Activated CD4-positive, alpha-beta T cell treated with anti-CD3 and anti-CD28 coated beads, Interleukin-2, Interleukin-6, amounts not matched to agents 100 ng/mL and 50 ng/mL, durations not matched to agents 16 hours and 8 hours (primary cell): ENCODE data around the gene LPAR2.
A peak's percentile ranks its signal among the peaks of the same experiment; 100 is the strongest.

Source experiments
- DNase-seq: peaks from one replicate; pipeline ENCODE4 v3.0.0-alpha.2; 2020

Gene LPAR2

DNA sequence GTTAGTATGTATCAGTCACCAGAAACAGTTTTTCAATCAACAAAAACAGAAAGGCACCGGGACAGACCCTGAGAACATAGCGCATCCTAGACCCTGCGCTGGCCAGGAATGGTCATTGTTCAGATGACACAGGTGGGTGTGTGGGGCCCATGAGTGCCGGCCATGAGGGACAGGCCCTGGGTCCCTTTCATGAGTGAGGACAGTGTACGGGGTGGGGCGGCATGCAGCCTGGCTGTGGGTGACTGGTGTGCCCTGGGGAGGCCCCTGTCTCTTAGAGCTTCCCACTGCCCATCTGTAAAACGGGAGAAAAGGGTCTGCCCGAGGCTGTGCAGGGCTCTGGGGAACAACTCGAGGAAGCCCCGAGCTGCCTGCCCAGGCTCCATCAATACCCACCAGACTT is 35.3 kb downstream of the LPAR2 start:
- DNase-seq = no peak

DNA sequence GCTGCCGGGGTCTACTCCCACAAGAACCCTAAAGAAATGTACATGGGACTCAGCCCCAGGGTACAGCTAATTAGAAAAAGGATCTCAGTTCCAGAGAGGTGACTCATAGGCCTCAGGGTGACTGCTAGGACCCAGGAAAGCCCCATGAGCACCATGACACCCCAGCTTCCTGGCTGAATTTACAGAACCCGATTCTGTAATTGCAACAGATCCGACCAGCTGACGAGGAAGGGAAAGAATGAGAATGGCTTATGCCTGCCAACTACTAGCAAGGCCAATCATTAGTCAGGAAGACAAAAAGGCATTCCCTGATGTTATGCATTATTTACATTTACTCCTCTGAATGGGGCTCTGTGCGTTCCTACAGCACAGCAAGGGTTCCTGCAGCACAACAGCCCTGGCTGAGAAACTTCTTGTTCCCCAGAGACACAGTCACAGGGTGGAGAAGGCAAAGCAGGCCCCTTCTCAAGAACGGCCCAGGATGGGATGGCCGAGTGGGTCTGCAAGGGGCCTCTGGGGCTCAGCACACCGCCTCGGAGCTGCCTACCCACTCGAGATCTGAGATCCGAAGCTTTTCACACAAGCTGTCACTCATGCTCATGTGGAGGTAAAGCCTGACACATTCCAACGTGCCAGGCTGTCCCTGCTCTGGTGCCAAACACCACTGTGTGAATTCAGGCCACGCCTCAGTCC is 36.7 kb downstream of the LPAR2 start:
- DNase-seq = peak; percentile 91

DNA sequence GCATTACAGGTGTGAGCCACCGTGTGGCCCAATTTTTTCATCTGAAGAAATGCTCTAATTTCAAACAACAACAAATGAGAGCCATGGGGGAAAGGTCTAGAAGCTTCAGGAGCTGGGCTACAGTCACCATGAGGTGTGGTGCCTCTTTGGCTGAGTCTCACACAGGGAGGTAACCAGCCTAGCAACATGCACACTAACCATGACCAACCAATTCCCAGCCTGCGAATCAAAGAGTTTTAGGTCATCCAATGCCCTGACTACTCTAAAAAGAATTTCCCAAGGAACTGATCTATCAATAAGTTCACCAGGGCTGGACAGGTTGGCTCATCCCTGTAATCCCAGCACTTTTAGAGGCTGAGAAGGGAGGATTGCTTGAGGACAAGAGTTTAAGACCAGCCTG is 39.5 kb downstream of the LPAR2 start:
- no peak for DNase-seq

GRCh38 chr19:19587771-19588170 is 40.2 kb downstream of the LPAR2 start:
- no peak for DNase-seq

DNA sequence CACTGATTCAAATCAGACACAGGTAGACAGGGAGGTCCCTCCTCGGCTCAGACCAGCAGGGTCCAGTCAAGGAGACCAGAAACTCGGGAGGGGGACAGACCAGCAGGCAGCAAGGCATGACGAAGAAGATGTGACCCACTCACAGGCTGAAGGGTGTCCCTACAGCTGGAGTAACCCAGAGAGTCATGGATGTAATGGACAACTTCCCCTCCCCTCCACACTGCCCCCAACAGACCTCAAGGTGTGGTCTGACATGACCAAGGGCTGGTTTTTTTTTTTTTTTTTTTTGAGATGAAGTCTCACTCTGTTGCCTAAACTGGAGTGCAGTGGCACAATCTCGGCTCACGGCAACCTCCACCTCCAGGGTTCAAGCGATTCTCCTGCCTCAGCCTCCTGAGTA is 43.7 kb downstream of the LPAR2 start:
- DNase-seq = no peak

DNA sequence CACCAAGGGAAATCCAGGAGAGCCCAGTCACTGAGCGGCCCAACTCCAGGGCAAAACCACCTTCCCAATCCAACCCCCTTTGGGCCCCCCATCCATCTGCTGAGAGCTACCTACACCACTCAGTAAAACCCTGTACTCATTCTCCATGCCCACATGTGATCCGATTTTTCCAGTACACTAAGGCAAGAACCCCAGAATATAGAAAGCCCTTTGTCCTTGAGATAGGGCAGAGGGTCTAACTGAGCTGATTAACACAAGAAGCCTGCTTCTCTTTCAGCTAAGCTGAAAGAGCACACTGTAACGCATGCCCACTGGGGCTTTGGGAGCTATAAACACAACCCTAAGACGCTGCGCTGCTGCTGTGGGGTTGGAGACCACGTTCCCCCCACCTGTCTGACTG is 45.5 kb downstream of the LPAR2 start:
- no peak for DNase-seq

DNA sequence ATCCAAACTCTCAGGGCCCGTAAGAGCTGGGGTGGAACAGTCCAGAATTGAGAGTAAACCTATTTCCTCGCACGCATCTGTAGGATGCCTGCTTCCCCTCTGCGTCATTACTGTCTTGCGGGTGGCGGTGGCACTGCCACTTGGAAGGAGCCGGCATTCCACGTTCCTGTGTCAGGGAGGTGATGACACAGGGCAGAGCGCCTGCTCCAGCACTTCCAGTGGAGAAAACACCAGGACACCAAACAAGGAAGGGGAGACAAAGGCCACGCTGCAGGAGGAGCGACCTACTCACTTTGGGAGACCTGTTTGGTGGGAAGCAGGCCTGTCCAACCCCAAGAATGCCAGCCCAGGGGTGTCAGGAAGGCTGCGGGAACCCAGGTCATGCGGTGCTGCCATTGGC is 46.6 kb downstream of the LPAR2 start:
- no peak for DNase-seq

DNA sequence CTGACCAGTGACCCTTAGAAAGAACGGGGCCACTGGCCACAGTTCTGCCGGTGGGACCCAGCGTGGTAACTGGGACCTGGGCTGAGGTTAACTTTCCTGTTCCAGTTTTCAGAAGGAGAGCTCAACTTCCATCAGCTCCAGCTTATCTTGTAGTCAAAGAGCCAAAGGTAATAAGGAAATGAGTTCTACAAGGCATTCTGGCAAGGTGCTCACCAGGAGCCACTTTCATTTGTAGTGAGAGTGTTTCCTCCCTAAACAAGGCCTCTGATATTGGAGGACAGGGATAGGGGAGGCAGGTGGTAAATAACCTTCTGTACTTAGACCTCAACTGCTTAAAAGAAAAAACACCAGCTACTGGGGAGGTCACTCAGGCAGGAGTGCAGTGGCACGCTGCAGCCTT is 47.6 kb downstream of the LPAR2 start:
- DNase-seq = no peak

GRCh38 chr19:19579533-19580361 is 48.3 kb downstream of the LPAR2 start:
- no peak for DNase-seq

DNA sequence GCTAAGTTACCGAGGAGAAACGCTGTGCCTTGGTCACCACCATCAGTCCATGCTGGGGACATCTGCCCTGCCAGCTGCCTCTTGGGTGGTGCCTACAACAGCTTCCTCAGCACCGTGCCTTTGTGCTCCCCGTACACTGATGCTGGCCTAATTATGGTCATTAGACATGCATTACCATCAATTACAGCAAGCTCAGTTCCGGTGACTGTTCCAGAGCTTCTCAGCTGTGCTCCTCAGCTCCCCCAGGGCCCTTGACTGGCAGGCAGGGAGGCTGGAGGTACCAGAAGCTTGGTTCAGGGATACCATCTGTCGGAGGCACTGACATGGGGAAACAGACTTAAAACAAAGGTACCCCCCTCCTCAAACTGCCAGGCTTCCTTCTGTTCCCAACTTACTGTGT is 49.8 kb downstream of the LPAR2 start:
- DNase-seq = no peak

- DNase-seq = no peak
These were observed 52.6 kb downstream of the LPAR2 start for GRCh38 chr19:19575411-19575810.
